Parathyroid adenoma (tissue), 2 donors: ENCODE measurements around the gene MKLN1.

Source experiments
- H2AFZ ChIP-seq: fragments of 300-600 bp; sonication (generic); one replicate; pipeline ENCODE4 v1.7.0; 2017; ENCODE audit warnings: antibody characterized with exemption, mild to moderate bottlenecking
- H3K27ac ChIP-seq: fragments of 300-600 bp; sonication (generic); one replicate; pipeline ENCODE4 v1.7.0; 2017
- H3K27me3 ChIP-seq: fragments of 300-600 bp; sonication (generic); one replicate; pipeline ENCODE4 v1.7.0; 2017; ENCODE audit warnings: low read length; ENCODE audit not compliant: control insufficient read depth, insufficient read depth
- H3K36me3 ChIP-seq: fragments of 300-600 bp; sonication (generic); one replicate; pipeline ENCODE4 v1.7.0; 2017; ENCODE audit warnings: low read length; ENCODE audit not compliant: control insufficient read depth, insufficient read depth
- H3K4me1 ChIP-seq: fragments of 300-600 bp; sonication (generic); one replicate; pipeline ENCODE4 v1.7.0; 2017; ENCODE audit warnings: control low read depth
- H3K4me2 ChIP-seq: fragments of 300-600 bp; sonication (generic); one replicate; pipeline ENCODE4 v1.7.0; 2017; ENCODE audit warnings: low read length
- H3K4me3 ChIP-seq: fragments of 300-600 bp; sonication (generic); one replicate; pipeline ENCODE4 v1.7.0; 2017; ENCODE audit warnings: low read depth, low read length
- H3K79me2 ChIP-seq: fragments of 300-600 bp; sonication (generic); one replicate; pipeline ENCODE4 v1.7.0; 2017; ENCODE audit warnings: control low read depth
- H3K9ac ChIP-seq: fragments of 300-600 bp; sonication (generic); one replicate; pipeline ENCODE4 v1.7.0; 2017; ENCODE audit warnings: mild to moderate bottlenecking
- H3K9me3 ChIP-seq: fragments of 300-600 bp; sonication (generic); one replicate; pipeline ENCODE4 v1.7.0; 2017; ENCODE audit warnings: low read length; ENCODE audit not compliant: control insufficient read depth
- CTCF ChIP-seq: fragments of 300-600 bp; sonication (generic); IDR thresholded peaks from one replicate; pipeline ENCODE4 v1.7.0; 2017; ENCODE audit warnings: antibody characterized with exemption, mild to moderate bottlenecking
- donor health status: primary hyperparathyroidism.

Gene MKLN1

DNA sequence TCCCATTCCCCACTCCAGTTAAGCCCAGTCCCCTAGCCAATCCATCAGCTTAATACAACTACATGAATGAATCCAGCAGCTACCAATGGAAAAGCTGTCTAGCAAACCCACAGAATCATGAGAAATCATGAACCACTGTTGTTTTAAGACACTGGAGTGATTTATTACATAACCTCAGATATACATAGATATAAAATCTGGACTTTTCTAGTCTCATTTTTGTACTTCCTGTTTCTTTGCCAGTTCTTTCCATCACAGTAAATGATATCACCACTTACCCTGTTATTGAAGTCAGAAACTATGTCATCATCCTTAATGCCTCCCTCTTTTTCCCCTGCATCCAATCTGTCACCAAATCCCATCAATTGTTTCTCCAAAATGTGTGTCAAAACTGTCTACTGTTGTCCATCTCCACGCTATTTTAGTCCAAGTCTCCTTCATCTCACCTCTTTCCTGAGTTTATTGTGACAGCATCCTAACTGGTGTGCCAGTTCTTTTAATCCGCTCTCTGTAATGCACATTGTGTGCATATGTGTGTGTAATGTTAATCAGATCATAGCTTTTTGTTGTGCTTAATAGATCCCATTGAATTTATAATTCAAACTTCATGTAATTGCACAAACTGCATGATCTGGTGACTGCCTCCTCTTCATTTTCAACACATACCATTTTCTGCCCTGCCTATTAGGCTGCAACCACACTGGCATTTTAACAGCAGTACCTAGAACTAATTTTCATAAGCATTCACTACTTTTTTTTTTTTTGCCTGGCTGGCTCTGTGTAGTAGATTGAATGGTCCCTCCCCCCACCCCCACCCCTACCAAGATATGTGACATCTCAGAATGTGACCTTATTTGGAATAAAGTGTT, 56.0 kb downstream of the MKLN1 start:
- no peak overlapping the region for H3K27ac ChIP-seq
- no peak for TF ChIP-seq CTCF
- H3K9ac ChIP-seq = no peak overlapping the region
- H3K4me2 ChIP-seq = no peak overlapping the region
- H3K4me3 ChIP-seq = no peak overlapping the region
- no peaks in the 10 kb centered on the region for H3K27me3 ChIP-seq
- no peaks in the 10 kb centered on the region for H3K36me3 ChIP-seq
- H3K4me1 ChIP-seq = peaks cover 7% of the 10 kb centered on the region
- H2AFZ ChIP-seq = no peak overlapping the region
- H3K9me3 ChIP-seq = no peaks in the 10 kb centered on the region
- H3K79me2 ChIP-seq = peaks cover 34% of the 10 kb centered on the region

DNA sequence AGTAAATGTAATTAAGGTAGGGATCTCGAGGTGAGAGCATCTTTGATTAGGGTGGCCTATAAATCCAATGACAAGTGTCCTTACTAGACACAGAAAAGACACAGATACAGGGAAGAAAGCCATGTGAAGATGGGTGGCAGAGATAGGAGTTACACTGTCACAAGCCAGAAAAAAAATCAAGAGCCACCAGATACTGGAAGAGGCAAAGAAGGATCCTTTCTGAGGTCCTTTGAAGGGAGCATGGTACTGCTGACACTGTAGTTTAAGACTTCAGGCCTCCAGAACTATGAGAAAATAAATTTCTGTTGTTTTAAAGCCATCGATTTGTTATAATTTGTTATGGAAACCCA, 56.6 kb downstream of the MKLN1 start:
- Histone ChIP-seq H3K27ac (no peak overlapping the region), H3K4me2 (no peak overlapping the region), H3K9ac (no peak overlapping the region), H3K4me3 (no peak overlapping the region), H3K4me1 (peaks cover 7% of the 10 kb centered on the region), H3K27me3 (no peaks in the 10 kb centered on the region), H3K36me3 (no peaks in the 10 kb centered on the region), H3K79me2 (peaks cover 34% of the 10 kb centered on the region), H2AFZ (no peak overlapping the region), H3K9me3 (no peaks in the 10 kb centered on the region)
- TF ChIP-seq CTCF = no peak

- Histone ChIP-seq H3K9me3 (no peaks in the 10 kb centered on the region), H3K4me1 (peaks cover 7% of the 10 kb centered on the region), H2AFZ (no peak overlapping the region), H3K9ac (no peak overlapping the region), H3K27me3 (no peaks in the 10 kb centered on the region), H3K4me2 (no peak overlapping the region), H3K79me2 (peaks cover 30% of the 10 kb centered on the region), H3K4me3 (no peak overlapping the region), H3K27ac (no peak overlapping the region), H3K36me3 (no peaks in the 10 kb centered on the region)
- TF ChIP-seq CTCF = no peak
Observed at GRCh38 chr7:131385039-131385605, 57.4 kb downstream of the MKLN1 start.

- Histone ChIP-seq H3K9ac (no peak overlapping the region), H3K4me1 (peaks cover 7% of the 10 kb centered on the region), H3K79me2 (peaks cover 30% of the 10 kb centered on the region), H3K9me3 (no peaks in the 10 kb centered on the region), H3K27me3 (no peaks in the 10 kb centered on the region), H3K4me2 (no peak overlapping the region), H3K4me3 (no peak overlapping the region), H3K36me3 (no peaks in the 10 kb centered on the region), H2AFZ (no peak overlapping the region), H3K27ac (no peak overlapping the region)
- no peak for TF ChIP-seq CTCF
Observed at GRCh38 chr7:131388126-131388525, 60.5 kb downstream of the MKLN1 start.
